HG03103 (cell line): ENCODE data around the gene FOXC1.

Experiments
- ATAC-seq: cut with Tn5 transposase; IDR thresholded peaks from one replicate; pipeline ENCODE4 v1.9.1; 2021; ENCODE audit warnings: low read depth; ENCODE audit not compliant: unreplicated experiment

FOXC1 gene

DNA sequence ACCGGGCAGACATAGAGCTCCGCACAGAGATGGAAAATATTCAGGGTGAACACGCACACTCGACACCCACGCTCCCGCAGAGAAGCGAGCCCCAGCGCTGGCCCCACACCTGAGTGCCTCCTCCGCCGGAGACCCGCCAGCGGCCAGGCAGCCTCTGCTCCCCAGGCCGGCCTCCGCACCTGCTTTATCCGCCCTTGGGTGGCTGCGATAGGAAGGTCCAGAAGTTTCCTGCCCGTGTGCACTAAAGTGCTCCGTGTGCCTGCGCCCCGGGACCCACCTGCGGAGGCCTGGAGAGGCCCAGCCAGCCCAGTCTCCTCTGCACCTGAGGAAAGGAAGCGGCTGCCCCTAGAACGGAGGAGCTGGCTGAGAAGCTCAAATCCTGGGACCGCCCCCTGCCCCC, 10.8 kb upstream of the FOXC1 start:
- ATAC-seq = no peak

DNA sequence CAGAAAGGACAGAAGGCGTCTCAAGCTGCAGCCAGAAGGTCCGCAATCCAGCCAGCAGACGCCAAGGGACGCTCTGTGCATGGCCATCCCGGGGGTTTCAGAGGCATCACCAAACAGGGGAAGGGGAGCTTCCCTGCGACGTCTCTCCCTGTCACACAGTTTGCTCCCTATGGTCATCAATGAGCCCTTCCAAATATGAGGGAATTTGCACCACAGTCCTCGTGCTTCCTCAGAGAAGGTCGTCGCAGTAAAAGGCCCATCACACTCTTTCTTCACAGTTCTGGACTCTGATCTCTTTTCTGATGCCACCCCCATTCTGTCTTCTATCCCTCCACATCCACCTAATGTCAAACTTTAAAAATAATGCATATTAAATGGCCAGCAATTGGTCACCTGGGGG, 10.2 kb upstream of the FOXC1 start:
- no peak for ATAC-seq

DNA sequence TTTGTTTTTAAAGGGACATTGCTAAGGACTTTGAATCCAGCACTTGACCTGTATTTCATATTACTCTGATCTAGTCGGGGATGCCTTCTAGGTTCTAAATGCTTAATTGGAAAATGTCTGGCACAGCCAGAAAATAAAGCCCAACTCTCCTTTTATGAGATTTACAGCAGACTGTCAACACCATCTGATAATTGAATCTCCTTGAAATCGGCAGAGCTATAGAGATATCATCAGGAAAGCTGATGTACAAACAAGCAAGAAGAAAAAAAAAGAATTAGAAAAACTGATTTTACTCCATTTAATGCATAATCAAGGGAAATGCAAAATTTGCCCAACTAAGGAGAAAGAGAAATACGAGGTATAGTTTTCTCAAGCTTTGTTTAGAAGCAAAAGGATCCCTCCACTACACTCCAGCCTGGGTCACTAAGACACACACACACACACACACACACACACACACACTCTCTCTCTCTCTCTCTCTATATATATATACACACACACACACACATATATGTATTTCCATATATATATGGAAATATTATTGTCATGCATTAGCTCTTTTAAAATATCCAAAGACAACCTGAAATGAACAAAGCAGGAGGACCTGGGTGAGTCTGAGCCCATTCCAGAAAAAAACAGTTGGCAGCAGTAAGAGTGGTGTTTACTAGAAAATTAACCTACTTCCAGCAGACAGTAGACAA, 9.5 kb upstream of the FOXC1 start:
- no peak for ATAC-seq

DNA sequence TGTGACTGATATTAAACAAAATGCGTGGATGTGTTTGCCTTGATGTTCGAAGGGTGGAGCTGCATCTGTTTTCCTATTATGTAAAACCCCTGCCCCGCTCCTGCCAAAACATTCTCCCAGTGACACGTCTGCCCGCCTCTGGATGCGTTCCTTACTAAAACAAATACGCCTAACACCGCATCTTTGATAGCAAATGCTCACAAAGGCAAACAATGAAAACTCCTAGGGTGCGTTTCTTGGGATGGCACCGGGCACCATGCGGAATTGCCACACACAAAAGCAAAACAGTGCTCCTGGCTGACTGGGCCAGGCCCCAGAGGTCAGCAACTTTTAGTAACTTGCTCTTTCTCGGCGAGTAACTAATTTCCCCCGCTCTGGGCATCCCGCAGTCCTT, 9.0 kb upstream of the FOXC1 start:
- no peak for ATAC-seq

DNA sequence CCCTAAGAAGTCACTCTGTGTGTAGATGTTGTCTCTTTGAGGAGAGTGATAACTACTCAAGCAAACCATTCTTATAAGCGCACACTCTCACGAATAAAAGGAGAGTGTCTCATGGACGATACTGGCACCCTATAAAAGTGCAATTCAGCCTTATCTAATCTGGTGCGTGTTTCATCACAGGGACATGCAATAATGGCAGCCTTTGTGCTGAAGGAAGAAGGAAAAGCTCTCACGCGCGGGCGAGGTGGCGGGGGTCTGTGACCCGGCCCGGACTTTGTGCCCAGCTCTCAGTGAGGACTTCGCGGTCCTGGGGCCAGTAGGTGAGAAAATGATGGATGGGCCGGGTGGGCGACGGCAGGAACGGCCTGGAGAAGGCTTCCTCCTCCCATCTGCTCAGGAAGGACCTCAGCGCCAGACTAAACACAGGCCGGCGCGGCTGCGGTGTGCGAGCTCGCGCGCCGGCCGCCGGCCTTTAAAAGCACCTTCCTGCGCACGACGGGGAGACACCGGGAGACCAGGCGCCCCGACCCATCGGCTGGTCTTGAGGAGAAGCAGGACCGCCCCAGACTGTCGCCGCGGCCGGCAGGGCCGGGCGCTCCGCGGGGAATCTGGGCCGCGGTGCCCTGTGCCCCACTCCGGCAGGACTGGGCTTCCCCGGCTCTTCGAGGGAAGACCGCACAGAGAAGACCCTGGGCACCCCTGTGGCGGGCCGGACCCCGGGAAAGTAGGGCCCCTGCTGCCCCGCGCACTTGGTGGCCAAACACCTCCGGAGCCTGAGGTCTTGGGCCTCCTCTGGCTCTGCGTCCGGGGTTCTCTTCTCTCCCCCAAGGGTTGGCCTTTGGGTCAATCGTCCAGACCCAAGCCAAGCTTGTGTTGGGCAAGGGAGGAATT, 8.3 kb upstream of the FOXC1 start:
- ATAC-seq = no peak

DNA sequence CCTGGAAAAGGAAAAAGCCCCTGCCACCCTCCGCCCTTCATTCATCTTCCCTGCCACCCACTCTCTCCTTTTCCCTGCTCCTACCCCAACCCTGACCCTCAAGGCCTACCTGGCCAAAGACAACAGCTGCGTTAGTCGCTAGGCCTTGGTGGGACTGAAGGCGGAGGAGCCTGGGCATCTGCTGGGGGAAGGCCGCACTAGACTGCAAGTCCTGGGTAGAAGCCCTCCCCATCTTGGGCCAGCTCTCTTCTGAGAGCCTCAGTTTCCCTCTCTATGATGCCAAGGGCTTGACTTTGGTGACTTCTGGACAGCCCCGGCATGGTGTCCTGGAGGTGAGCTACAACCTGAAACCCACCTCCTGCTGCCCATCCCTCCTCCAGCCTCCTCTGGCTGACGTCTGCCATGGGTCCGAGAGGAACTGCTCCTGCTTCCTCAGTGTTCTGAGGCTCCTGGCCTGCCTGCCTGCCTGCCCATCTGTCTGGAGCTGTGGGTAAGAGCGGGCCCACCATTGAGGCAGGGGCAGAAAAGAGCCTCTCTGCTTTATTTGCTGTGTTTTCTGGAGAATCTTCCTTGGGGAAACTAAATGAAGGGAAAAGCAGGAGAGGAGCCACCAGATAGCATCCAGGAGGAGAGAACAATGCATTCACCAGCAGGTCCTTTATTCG, 7.5 kb upstream of the FOXC1 start:
- no peak for ATAC-seq

DNA sequence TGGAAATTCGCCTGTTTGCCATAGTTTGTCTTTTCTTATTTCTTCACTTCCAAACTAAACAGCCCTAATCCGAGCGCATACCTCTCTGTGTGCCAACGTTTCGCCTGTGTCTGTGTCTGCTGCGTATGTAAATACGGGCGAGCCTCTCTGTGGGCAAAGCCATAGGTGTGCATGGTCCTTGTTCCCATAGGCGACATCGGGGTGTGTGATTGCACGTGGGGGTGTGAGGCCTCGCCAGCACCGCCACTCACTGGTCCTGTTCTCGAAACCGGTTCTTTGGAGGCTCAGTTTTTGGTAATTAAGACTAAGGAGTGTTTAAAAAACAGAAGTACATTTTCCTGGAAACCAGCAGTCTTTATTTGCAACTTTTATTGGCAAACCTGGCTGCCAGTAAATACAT, 6.0 kb upstream of the FOXC1 start:
- no peak for ATAC-seq

DNA sequence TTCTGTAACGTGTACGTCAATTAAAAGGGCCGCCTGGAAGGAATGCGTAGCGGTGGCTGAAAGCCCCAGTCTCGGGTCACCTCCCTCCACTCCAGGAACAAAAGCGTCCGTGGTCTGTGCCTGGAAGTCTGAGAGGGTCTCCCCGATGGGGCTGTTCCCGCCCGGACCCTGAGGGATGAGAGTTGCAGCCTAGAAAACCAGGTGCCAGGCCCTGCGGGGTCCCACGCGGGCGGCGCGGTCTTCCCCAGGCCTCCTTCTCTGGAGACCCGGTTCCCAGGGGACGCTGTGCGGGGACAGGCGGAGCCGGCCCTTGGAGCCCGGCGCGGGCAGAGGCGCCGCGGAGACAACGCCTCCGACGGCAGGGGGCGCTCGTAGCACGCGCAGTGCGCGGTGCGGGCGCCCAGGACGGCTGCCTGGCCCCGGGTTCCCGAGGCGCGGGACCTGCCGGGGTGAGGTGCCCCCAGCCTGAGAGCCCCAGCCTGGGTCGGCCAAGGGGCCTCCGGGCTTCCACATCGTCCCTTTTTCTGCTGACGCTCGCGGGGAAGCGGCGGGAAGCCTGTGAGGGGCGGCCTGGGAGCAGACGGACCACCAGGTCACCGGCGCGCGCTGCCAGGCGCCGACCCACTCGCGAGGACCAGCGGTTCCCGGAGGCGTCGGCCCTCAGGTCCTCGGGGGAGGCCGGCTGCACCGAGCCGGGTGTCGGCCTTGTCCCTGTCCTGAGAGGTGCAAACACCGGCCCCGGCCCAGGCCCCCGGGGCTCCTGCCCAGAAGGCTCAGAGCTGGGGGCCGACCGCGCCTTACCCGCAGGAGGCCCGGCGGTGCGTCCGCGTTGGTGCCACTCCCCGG, 5.3 kb upstream of the FOXC1 start:
- ATAC-seq = peak; percentile 72

DNA sequence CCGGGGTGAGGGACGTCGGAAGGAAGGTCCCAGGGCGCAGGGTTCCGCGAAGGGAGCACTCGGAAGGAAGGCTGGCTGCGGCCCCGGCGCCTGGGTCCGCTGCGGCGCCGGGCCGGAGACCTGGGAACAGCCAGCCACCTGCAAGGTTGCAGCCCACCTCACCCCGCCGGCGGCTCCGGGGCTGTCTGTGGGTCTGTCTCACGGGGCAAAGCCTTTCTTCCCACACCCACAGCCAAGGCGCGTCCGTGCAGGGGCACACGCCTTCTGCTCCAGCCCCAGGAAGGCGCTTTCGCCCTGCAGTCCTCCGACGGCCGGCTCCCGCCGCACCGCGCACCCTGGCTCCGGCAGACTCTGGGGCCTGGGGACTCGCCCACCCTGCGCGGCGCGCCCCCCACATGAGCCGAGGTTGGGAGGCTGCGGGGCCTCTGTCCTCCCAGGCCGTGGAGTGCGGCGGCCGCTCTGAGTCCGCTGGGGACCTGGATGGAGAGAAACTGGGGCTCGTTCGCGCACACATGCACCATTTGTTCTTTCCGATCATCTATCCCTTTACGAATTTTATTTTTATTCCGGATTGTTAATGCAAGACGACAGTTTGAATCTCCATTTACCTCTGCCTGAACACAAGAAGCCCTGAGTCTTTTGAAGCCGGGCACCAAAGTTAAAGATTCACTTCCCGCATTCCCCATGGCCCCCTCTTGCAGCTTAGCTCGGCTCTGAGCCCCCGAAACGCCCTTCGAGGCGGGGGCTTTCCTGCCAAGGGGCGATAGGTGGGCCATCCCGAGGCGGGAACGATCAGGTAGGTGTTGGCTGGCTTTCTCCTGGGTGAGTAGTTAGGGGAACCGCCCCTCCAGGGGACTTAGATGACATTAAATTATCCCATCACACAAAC, 4.5 kb upstream of the FOXC1 start:
- ATAC-seq = no peak

DNA sequence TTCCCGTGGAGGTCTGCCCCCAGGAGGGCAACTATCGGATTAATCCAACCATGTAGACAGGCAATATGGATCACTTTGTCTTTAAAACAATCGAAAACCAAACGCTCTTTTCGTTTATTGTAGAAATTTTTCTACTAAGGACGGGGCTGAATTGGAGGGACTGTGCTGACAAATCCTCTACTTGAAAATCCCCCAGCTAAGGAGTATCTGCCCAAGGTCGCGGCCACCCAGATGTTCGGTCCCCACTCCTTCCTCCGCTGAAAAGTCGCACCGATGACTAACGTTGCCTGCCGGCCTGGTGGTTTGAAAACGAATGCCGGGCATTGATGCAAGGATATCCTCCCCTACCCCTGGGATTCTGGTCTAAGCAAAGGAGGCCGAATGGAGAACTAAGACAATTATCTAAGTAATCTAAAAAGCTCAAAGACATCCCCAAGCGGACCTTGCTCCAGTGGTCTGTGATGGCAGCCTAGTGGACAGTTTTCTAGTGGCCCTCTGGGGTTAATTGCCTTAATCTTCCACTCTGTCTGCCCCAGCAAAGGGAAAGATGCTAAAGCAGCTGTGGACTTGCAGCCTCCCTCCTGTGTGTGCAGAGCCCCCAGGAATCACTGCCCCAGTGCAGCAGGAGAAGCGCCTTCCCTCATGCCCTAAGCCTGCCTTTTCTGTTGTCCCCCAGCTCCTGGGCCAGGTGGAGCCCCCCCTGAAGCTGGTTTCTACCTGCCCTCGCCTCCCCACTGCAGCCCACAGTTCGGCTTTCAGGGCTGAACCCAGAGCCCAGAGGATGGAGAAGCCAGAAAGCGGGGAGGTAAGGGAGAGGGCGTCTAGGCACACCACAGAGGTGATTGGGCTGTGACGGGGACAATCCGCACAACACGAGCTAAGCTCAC, 3.6 kb upstream of the FOXC1 start:
- no peak for ATAC-seq

DNA sequence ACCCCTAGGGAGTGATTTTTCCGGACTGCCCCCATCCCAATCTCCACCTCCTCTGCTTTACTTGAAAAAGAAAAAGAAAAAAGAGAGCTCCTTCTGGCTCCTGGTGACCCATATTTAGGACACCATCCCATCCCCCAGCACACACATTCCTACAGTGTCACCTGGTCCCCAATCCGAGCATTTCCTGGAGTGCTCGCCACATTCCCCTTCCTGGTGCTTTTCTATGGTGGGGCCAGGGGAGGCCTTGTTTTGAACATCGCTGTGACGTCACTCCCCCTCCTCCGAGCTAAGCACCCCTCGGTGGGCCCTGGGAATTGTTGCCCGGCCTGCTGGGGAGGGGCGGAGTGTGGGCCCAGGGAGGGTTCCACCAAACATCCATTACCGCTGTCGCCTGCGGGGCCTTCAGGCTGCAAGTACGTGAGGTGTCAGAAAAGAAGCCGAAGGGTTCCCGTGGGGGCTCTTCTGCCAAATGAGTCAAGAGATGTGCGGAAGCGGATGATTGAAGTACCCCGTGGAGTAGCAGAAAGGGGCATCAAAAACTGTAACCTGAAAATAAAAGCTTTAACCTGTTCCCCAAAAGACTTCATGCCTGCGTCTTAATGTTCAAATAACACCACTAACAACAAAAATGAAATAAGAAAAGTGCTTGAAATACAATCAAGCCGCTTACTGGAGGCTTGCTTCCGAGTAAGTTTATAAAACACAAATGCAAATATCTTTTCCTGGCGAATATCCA, 2.8 kb upstream of the FOXC1 start:
- ATAC-seq = no peak

DNA sequence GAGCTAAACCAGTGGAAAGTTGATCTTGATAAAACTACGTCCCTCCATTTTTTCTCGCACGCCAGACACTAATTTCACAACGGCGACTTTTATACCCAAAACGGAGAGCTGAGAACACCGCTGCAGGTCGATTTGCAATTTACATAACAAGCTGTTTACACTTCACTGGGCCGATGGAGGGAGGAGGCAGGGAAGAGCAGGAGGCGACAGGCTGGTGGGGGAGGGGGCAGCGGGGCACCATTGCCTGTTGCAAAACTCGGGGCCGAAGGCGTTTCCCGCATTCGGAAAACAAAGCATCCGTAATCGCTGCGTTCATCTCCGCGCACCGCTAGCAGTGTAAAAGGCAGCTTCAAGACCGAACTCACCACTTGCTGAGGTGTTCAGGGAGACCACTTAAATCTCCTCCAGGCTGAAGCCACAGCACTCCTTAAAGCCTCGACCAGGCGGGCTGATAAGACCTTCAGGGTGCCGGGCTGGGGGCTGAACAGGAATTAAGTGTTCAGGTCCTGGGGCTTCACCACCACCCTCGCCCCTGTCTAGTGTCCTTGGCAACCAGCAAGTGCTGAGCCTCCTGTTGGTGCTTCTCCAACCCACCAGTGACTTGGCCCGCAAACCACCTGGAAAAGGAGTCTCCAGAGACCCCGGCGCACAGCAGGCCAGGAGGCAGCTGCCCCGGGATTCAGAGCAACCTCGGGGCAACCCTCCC, 2.0 kb upstream of the FOXC1 start:
- no peak for ATAC-seq

DNA sequence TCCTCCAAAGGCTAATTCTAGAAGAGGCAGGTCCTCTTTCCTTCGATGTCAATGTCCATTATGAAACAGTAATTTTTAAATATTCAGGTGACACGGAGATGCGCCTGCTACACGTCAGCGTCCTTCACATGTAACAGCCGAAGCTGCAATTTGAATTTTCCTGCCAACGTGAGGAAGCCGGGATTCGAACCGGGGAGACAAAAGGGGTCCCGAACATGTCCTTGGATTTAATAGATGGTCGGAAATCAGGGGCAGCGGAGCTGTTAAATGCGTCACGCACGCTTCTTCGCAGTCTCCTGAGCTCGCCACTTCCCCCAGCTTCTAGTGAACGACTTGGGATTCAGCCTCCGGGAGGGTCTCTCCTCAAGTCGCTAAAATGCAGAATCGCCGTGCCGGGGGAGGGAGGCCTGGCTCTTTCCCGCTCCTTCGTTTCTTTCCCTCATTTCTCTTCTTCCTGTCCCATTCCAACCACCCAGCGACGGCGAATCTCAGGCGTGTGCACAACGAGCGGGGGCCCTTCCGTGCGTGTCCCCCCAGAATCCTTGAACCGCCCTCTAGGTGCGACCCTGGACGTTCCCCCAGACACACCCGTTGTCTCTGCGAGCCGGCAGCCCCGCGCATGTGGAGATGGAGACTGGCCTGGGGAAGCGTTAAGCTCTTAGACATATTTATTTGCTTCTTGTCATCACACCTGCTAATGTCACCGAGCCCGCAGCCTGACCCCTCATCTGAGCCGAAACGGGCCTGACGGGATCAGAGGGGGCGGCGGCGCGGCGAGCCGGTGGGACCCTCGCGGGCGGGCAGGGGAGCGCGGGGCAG, 1.3 kb upstream of the FOXC1 start:
- no peak for ATAC-seq

DNA sequence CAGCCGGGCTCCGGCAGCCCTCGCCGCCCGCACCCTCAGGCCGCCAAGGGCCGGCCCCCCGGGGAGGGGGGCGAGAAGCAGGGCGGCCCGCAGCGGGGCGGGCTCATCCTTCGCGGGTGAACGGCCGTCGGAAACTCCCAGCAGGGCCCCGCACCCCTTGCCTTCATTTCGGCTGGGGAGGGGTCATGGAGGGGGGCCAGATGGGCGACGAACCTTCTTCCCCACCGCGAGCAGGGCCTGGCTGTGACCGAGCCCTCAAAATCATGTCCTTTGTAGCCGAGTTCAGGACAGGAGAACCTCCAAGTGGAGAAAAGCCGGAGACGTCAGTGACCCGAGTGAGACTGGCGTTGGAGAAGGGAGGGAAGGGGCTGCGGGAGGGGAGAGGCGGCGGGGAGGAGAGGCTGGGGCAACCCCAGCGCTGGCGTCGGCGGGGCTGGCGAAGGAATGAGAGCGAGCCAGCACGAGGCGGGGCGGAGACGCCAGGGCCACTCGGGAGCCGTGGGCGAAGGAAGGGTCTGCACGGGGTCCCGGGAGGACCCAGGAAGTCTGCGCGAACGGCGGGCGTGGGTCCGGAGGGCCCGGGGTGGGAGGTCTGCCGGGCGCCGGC, 571 bp upstream of the FOXC1 start:
- no peak for ATAC-seq

DNA sequence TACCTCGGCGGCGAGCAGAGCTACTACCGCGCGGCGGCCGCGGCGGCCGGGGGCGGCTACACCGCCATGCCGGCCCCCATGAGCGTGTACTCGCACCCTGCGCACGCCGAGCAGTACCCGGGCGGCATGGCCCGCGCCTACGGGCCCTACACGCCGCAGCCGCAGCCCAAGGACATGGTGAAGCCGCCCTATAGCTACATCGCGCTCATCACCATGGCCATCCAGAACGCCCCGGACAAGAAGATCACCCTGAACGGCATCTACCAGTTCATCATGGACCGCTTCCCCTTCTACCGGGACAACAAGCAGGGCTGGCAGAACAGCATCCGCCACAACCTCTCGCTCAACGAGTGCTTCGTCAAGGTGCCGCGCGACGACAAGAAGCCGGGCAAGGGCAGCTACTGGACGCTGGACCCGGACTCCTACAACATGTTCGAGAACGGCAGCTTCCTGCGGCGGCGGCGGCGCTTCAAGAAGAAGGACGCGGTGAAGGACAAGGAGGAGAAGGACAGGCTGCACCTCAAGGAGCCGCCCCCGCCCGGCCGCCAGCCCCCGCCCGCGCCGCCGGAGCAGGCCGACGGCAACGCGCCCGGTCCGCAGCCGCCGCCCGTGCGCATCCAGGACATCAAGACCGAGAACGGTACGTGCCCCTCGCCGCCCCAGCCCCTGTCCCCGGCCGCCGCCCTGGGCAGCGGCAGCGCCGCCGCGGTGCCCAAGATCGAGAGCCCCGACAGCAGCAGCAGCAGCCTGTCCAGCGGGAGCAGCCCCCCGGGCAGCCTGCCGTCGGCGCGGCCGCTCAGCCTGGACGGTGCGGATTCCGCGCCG, 994 bp downstream of the FOXC1 start:
- ATAC-seq = no peak

DNA sequence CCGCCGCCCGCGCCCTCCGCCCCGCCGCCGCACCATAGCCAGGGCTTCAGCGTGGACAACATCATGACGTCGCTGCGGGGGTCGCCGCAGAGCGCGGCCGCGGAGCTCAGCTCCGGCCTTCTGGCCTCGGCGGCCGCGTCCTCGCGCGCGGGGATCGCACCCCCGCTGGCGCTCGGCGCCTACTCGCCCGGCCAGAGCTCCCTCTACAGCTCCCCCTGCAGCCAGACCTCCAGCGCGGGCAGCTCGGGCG, 1.5 kb downstream of the FOXC1 start:
- no peak for ATAC-seq
